ENCODE results near the gene BPIFB2.

The BPIFB2 gene

GRCh38 chr20:33027769-33028751, 20.6 kb downstream of the BPIFB2 start:
- Histone ChIP-seq H3K4me1 (ENCODE audit: insufficient read depth, low read length) (no peaks in the 10 kb centered on the region), H3K27me3 (ENCODE audit: insufficient read depth, low read length) (no peaks in the 10 kb centered on the region), H3K4me3 (ENCODE audit: low read length) (no peak overlapping the region), H3K27ac (ENCODE audit: low read depth, low read length) (no peak overlapping the region), H3K9me3 (ENCODE audit: insufficient read depth, low read depth, low read length) (no peaks in the 10 kb centered on the region), H3K36me3 (ENCODE audit: insufficient read depth, low read length) (no peaks in the 10 kb centered on the region), H3K9ac (ENCODE audit: low read depth, low read length) (no peak overlapping the region)
- WGBS: 85% methylated on average over 12 of the region's 12 CpGs

DNA sequence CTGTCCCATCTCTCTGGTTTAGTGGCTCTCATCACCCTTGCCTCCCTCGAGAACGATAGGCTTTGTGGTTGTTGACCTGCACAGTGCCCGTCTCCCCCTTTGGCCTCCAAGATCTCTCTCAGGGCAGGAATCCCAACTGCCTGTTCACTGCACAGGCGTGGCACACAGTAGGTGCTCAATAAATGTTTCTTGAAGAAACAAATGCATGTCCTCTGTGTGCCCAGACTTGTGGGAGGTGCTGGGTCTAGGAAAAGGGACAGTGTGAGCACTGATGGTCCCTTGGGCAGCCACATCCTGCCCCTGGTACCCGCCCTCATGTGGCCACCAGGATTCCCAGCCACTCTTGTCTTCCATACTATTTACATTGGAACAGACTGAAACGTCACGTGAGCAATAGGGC, 21.4 kb downstream of the BPIFB2 start:
- no peak overlapping the region for H3K27ac ChIP-seq (ENCODE audit: low read depth, low read length)
- H3K9ac ChIP-seq (ENCODE audit: low read depth, low read length): no peak overlapping the region
- no peaks in the 10 kb centered on the region for H3K4me1 ChIP-seq (ENCODE audit: insufficient read depth, low read length)
- no peaks in the 10 kb centered on the region for H3K36me3 ChIP-seq (ENCODE audit: insufficient read depth, low read length)
- H3K27me3 ChIP-seq (ENCODE audit: insufficient read depth, low read length): no peaks in the 10 kb centered on the region
- 85% methylated on average over 7 of the region's 7 CpGs for WGBS
- no peak overlapping the region for H3K4me3 ChIP-seq (ENCODE audit: low read length)
- H3K9me3 ChIP-seq (ENCODE audit: insufficient read depth, low read depth, low read length): no peaks in the 10 kb centered on the region

GRCh38 chr20:33030076-33030475, 22.6 kb downstream of the BPIFB2 start:
- H3K27ac ChIP-seq (ENCODE audit: low read depth, low read length): no peak overlapping the region
- no peaks in the 10 kb centered on the region for H3K36me3 ChIP-seq (ENCODE audit: insufficient read depth, low read length)
- no peak overlapping the region for H3K9ac ChIP-seq (ENCODE audit: low read depth, low read length)
- H3K27me3 ChIP-seq (ENCODE audit: insufficient read depth, low read length): no peaks in the 10 kb centered on the region
- no peak overlapping the region for H3K4me3 ChIP-seq (ENCODE audit: low read length)
- 91% methylated on average over 9 of the region's 9 CpGs for WGBS
- no peaks in the 10 kb centered on the region for H3K4me1 ChIP-seq (ENCODE audit: insufficient read depth, low read length)
- no peaks in the 10 kb centered on the region for H3K9me3 ChIP-seq (ENCODE audit: insufficient read depth, low read depth, low read length)

DNA sequence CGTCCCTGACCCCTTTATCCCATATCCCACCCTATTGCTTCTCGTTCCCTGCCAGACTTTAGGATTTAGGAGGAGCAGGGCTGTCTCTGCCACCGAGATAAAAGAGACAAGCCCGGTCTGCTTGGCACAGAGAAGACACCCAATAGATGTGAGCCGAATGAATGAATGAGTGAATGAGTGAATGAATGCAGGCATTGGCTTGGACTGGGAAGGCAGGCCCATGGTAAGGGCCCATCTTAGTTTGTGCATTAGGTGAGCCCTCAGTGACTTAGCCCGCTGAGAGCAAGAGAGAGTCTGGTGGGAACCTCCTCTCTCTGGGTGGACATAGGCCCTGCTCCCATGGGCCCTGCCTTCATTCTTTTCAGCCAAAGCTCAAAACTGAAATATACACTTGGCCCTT, 23.1 kb downstream of the BPIFB2 start:
- Histone ChIP-seq H3K4me3 (ENCODE audit: low read length) (no peak overlapping the region), H3K9ac (ENCODE audit: low read depth, low read length) (no peak overlapping the region), H3K9me3 (ENCODE audit: insufficient read depth, low read depth, low read length) (no peaks in the 10 kb centered on the region), H3K27ac (ENCODE audit: low read depth, low read length) (no peak overlapping the region), H3K4me1 (ENCODE audit: insufficient read depth, low read length) (no peaks in the 10 kb centered on the region), H3K36me3 (ENCODE audit: insufficient read depth, low read length) (no peaks in the 10 kb centered on the region), H3K27me3 (ENCODE audit: insufficient read depth, low read length) (no peaks in the 10 kb centered on the region)
- WGBS: 90% methylated on average over 6 of the region's 6 CpGs

DNA sequence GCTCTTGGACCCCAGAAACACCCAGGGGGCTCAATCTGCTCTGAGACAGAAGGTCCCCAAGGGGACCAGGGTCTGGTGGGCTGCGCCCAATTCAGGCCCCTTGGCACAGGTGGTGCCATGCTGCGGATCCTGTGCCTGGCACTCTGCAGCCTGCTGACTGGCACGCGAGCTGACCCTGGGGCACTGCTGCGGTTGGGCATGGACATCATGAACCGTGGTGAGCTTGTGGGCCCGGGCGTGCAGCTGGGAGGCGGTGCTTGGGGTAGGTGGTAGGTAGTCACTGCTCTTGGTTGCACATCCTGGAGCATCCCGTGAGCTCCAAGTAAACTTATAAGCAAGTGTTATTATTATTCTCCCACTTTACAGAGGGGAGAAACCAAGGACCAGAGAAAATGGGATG, 24.0 kb downstream of the BPIFB2 start, which contains the start of gene BPIFB6:
BPIFB6 (plus strand) TSS at position 118 of the 400 bp plus-strand sequence; CDS start at position 118, 0 bp downstream.
- H3K27me3 ChIP-seq (ENCODE audit: insufficient read depth, low read length): no peaks in the 10 kb centered on the region
- no peak within 1 kb of the TSS for H3K9ac ChIP-seq (ENCODE audit: low read depth, low read length)
- no peaks in the 10 kb centered on the region for H3K9me3 ChIP-seq (ENCODE audit: insufficient read depth, low read depth, low read length)
- WGBS: 96% methylated on average over 9 of the region's 10 CpGs
- H3K27ac ChIP-seq (ENCODE audit: low read depth, low read length): no peak within 1 kb of the TSS
- no peak within 1 kb of the TSS for H3K4me3 ChIP-seq (ENCODE audit: low read length)
- H3K4me1 ChIP-seq (ENCODE audit: insufficient read depth, low read length): no peaks in the 10 kb centered on the region
- H3K36me3 ChIP-seq (ENCODE audit: insufficient read depth, low read length): no peaks in the 10 kb centered on the region

DNA sequence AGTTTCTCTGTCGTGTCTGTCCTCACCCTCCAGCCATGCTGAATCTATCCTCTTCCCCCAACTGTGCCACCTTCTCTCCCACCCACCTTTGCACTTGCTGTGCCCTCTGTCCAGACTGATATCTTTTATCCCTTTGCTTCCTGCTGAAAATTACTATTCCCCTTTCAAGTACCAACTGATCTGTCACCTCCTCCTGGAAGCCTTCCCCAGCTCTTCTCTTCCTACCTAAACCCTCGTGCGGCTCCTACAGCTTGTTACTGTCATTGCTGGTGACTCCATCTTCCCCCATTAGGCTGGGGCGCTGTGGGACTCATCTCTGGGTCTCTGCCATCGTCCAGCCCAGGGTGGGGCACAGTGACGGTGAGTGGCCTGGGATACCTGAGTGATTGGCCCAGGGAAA, 25.1 kb downstream of the BPIFB2 start:
- Histone ChIP-seq H3K36me3 (ENCODE audit: insufficient read depth, low read length) (no peaks in the 10 kb centered on the region), H3K27ac (ENCODE audit: low read depth, low read length) (no peak overlapping the region), H3K4me1 (ENCODE audit: insufficient read depth, low read length) (no peaks in the 10 kb centered on the region), H3K27me3 (ENCODE audit: insufficient read depth, low read length) (no peaks in the 10 kb centered on the region), H3K4me3 (ENCODE audit: low read length) (no peak overlapping the region), H3K9ac (ENCODE audit: low read depth, low read length) (no peak overlapping the region), H3K9me3 (ENCODE audit: insufficient read depth, low read depth, low read length) (no peaks in the 10 kb centered on the region)
- 87% methylated on average over 6 of the region's 6 CpGs for WGBS

GRCh38 chr20:33033381-33033780, 25.9 kb downstream of the BPIFB2 start:
- Histone ChIP-seq H3K9me3 (ENCODE audit: insufficient read depth, low read depth, low read length) (no peaks in the 10 kb centered on the region), H3K4me1 (ENCODE audit: insufficient read depth, low read length) (no peaks in the 10 kb centered on the region), H3K36me3 (ENCODE audit: insufficient read depth, low read length) (no peaks in the 10 kb centered on the region), H3K27me3 (ENCODE audit: insufficient read depth, low read length) (0 out of 2 replicates have a peak, but pooled peaks cover 4% of the 10 kb centered on the region), H3K27ac (ENCODE audit: low read depth, low read length) (no peak overlapping the region), H3K4me3 (ENCODE audit: low read length) (no peak overlapping the region), H3K9ac (ENCODE audit: low read depth, low read length) (no peak overlapping the region)
- 84% methylated on average over 5 of the region's 5 CpGs for WGBS

DNA sequence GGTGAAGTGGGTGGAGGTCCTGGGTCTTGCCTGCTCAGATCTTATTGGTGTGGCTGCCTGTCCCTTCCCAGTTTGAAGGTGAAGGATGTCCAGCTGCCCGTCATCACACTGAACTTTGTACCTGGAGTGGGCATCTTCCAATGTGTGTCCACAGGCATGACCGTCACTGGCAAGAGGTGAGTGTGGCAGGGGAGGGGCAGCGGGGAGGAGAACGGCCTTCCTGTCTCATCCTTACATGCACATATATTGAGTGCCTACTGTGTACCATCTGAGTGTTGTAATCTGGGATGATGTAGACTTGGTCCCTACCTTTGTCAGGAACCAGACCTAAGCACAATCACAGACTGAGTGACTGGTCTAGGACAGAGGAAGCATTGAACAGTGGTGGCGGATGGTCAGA, 26.6 kb downstream of the BPIFB2 start:
- no peak overlapping the region for H3K9ac ChIP-seq (ENCODE audit: low read depth, low read length)
- H3K27me3 ChIP-seq (ENCODE audit: insufficient read depth, low read length): 0 out of 2 replicates have a peak, but pooled peaks cover 4% of the 10 kb centered on the region
- H3K4me3 ChIP-seq (ENCODE audit: low read length): no peak overlapping the region
- no peaks in the 10 kb centered on the region for H3K36me3 ChIP-seq (ENCODE audit: insufficient read depth, low read length)
- H3K4me1 ChIP-seq (ENCODE audit: insufficient read depth, low read length): no peaks in the 10 kb centered on the region
- H3K27ac ChIP-seq (ENCODE audit: low read depth, low read length): no peak overlapping the region
- WGBS: 71% methylated on average over 4 of the region's 5 CpGs
- H3K9me3 ChIP-seq (ENCODE audit: insufficient read depth, low read depth, low read length): no peaks in the 10 kb centered on the region

- Histone ChIP-seq H3K9ac (ENCODE audit: low read depth, low read length) (no peak overlapping the region), H3K27me3 (ENCODE audit: insufficient read depth, low read length) (0 out of 2 replicates have a peak, but pooled peaks cover 4% of the 10 kb centered on the region), H3K4me3 (ENCODE audit: low read length) (no peak overlapping the region), H3K9me3 (ENCODE audit: insufficient read depth, low read depth, low read length) (no peaks in the 10 kb centered on the region), H3K36me3 (ENCODE audit: insufficient read depth, low read length) (no peaks in the 10 kb centered on the region), H3K27ac (ENCODE audit: low read depth, low read length) (no peak overlapping the region), H3K4me1 (ENCODE audit: insufficient read depth, low read length) (no peaks in the 10 kb centered on the region)
- WGBS: 89% methylated on average over 6 of the region's 6 CpGs
Observed at GRCh38 chr20:33034901-33035492, 27.5 kb downstream of the BPIFB2 start.

- H3K27ac ChIP-seq (ENCODE audit: low read depth, low read length): no peak overlapping the region
- H3K9me3 ChIP-seq (ENCODE audit: insufficient read depth, low read depth, low read length): no peaks in the 10 kb centered on the region
- no peak overlapping the region for H3K4me3 ChIP-seq (ENCODE audit: low read length)
- WGBS: 81% methylated on average over 5 of the region's 5 CpGs
- H3K27me3 ChIP-seq (ENCODE audit: insufficient read depth, low read length): 0 out of 2 replicates have a peak, but pooled peaks cover 4% of the 10 kb centered on the region
- no peak overlapping the region for H3K9ac ChIP-seq (ENCODE audit: low read depth, low read length)
- no peaks in the 10 kb centered on the region for H3K4me1 ChIP-seq (ENCODE audit: insufficient read depth, low read length)
- H3K36me3 ChIP-seq (ENCODE audit: insufficient read depth, low read length): no peaks in the 10 kb centered on the region
Observed at GRCh38 chr20:33037456-33037855, 30.0 kb downstream of the BPIFB2 start.

- Histone ChIP-seq H3K27ac (ENCODE audit: low read depth, low read length) (no peak overlapping the region), H3K9ac (ENCODE audit: low read depth, low read length) (no peak overlapping the region), H3K36me3 (ENCODE audit: insufficient read depth, low read length) (no peaks in the 10 kb centered on the region), H3K27me3 (ENCODE audit: insufficient read depth, low read length) (0 out of 2 replicates have a peak, but pooled peaks cover 4% of the 10 kb centered on the region), H3K4me1 (ENCODE audit: insufficient read depth, low read length) (no peaks in the 10 kb centered on the region), H3K9me3 (ENCODE audit: insufficient read depth, low read depth, low read length) (no peaks in the 10 kb centered on the region), H3K4me3 (ENCODE audit: low read length) (no peak overlapping the region)
- WGBS: 92% methylated on average over 4 of the region's 4 CpGs
Observed at GRCh38 chr20:33038243-33038642, 30.7 kb downstream of the BPIFB2 start.

Measured in HUES64 (cell line).